A549 (cell line): ENCODE results near the gene SLC16A6. TPM values are rescaled to one million over a fixed set of nuclear protein-coding genes. Genes with fewer than 3 reads are reported as not detected.

Source experiments
- ATAC-seq, 2 experiments: fragments of 200-7000 bp in 1 of 2; fragments of >200 bp in 1 of 2; cut with Nextera tagmentation in 1 of 2; cut with Tn5 transposase in 1 of 2; 3 replicates each; pipeline versions ENCODE4 v1.8.0 to v1.9.1; 2018 to 2020; ENCODE audit warnings: mild to moderate bottlenecking in 1 of 2, moderate library complexity in 1 of 2
- CTCF ChIA-PET: fragments of 300-600 bp; sonication (Branson Sonifier 250); formaldehyde crosslinking; extraction: SDS; loops from one replicate; lab custom pipeline; 2021; ENCODE audit warnings: antibody characterized with exemption, inconsistent platforms; lab: Yijun Ruan, JAX
- POLR2A ChIA-PET: fragments of 350-600 bp; formaldehyde crosslinking; extraction: SDS; loops from one replicate; lab custom pipeline; 2021; ENCODE audit warnings: antibody characterized with exemption, inconsistent platforms; lab: Yijun Ruan, JAX
- DNase-seq, 2 experiments: peaks; one replicate each; pipeline versions ENCODE4 v3.0.0 to v3.0.0-alpha.2; 2011 to 2016; ENCODE audit warnings: low read depth in 1 of 2, low spot score in 1 of 2
- FAIRE-seq: peaks from 2 replicates; lab custom pipeline; 2011; peaks lifted over from hg19 to GRCh38; lab: Jason Lieb, UNC
- H3K27ac ChIP-seq, 2 experiments: fragments of >200 bp; sonication (Bioruptor Twin); formaldehyde crosslinking; 3 replicates each; pipeline ENCODE4 v1.5.1; 2016 to 2017
- H3K4me1 ChIP-seq: fragments of >200 bp; sonication (Bioruptor Twin); formaldehyde crosslinking; 3 replicates; pipeline ENCODE4 v1.6.1; 2016
- H3K4me2 ChIP-seq: fragments of >200 bp; sonication (Bioruptor Twin); formaldehyde crosslinking; 3 replicates; pipeline ENCODE4 v1.6.1; 2016
- H3K4me3 ChIP-seq: fragments of >200 bp; sonication (Bioruptor Twin); formaldehyde crosslinking; 3 replicates; pipeline ENCODE4 v1.5.1; 2016
- H3K9me3 ChIP-seq: fragments of >200 bp; sonication (Bioruptor Twin); formaldehyde crosslinking; 3 replicates; pipeline ENCODE4 v1.6.1; 2016
- CBX2 ChIP-seq: fragments of 200-600 bp; sonication (generic); IDR thresholded peaks from 2 replicates; pipeline ENCODE4 v1.6.1; 2016; ENCODE audit warnings: low read depth, mild to moderate bottlenecking, borderline replicate concordance
- CBX8 ChIP-seq: fragments of 200-600 bp; sonication (generic); IDR thresholded peaks from 2 replicates; pipeline ENCODE4 v1.6.1; 2016
- CEBPB ChIP-seq, 2 experiments: fragments of >200 bp in 1 of 2; sonication (Bioruptor Twin) in 1 of 2; formaldehyde crosslinking in 1 of 2; IDR thresholded peaks; 2 replicates each; pipeline ENCODE4 v1.6.1; 2012 to 2016
- EHF ChIP-seq: fragments of 250-450 bp; sonication (Bioruptor Pico); IDR thresholded peaks from 2 replicates; pipeline ENCODE4 v1.5.0; 2020; ENCODE audit warnings: mild to moderate bottlenecking
- EP300 ChIP-seq, 2 experiments: fragments of >200 bp; sonication (Bioruptor Twin); formaldehyde crosslinking; IDR thresholded peaks; 2 replicates in 1 of 2; 3 replicates in 1 of 2; pipeline ENCODE4 v1.6.1; 2016 to 2017
- ESRRA ChIP-seq: fragments of 150-350 bp; IDR thresholded peaks from 2 replicates; pipeline ENCODE4 v1.6.1; 2014; ENCODE audit warnings: mild to moderate bottlenecking, low read length, borderline replicate concordance
- FOXS1 ChIP-seq: fragments of 250-450 bp; sonication (Bioruptor Pico); IDR thresholded peaks from 2 replicates; pipeline ENCODE4 v1.5.0; 2020; ENCODE audit warnings: mild to moderate bottlenecking, moderate library complexity
- GATA3 ChIP-seq: IDR thresholded peaks from 2 replicates; pipeline ENCODE4 v1.6.1; 2012; ENCODE audit warnings: borderline replicate concordance
- HDAC2 ChIP-seq: fragments of 200-600 bp; sonication (generic); IDR thresholded peaks from 2 replicates; pipeline ENCODE4 v1.6.1; 2016
- HEYL ChIP-seq: fragments of 250-450 bp; sonication (Bioruptor Pico); IDR thresholded peaks from 2 replicates; pipeline ENCODE4 v1.8.0; 2021; ENCODE audit warnings: mild to moderate bottlenecking, moderate library complexity
- HOXB13 ChIP-seq: fragments of 250-450 bp; sonication (Bioruptor Pico); IDR thresholded peaks from 2 replicates; pipeline ENCODE4 v1.5.0; 2020; ENCODE audit warnings: low read depth, mild to moderate bottlenecking, moderate library complexity
- JUNB ChIP-seq: fragments of >200 bp; sonication (Bioruptor Twin); formaldehyde crosslinking; IDR thresholded peaks from 2 replicates; pipeline ENCODE4 v1.6.1; 2016
- KDM1A ChIP-seq: fragments of 200-600 bp; sonication (generic); IDR thresholded peaks from 2 replicates; pipeline ENCODE4 v1.6.1; 2016; ENCODE audit warnings: low read depth, mild to moderate bottlenecking
- MAZ ChIP-seq: fragments of 150-350 bp; IDR thresholded peaks from 2 replicates; pipeline ENCODE4 v1.6.1; 2014; ENCODE audit warnings: antibody characterized with exemption, low read depth, low read length, borderline replicate concordance
- NPAS2 ChIP-seq: fragments of 250-450 bp; sonication (Bioruptor Pico); IDR thresholded peaks from 2 replicates; pipeline ENCODE4 v1.8.0; 2022; ENCODE audit warnings: mild to moderate bottlenecking, moderate library complexity, borderline replicate concordance
- NR3C1 ChIP-seq: fragments of >200 bp; sonication (Bioruptor Twin); formaldehyde crosslinking; IDR thresholded peaks from 3 replicates; pipeline ENCODE4 v1.6.1; 2017
- RAD21 ChIP-seq, 2 experiments: fragments of >200 bp in 1 of 2; sonication (Bioruptor Twin) in 1 of 2; formaldehyde crosslinking in 1 of 2; IDR thresholded peaks in 1 of 2; conservative IDR thresholded peaks in 1 of 2; 2 replicates in 1 of 2; 3 replicates in 1 of 2; pipeline ENCODE4 v1.6.1; 2012 to 2018; ENCODE audit warnings: inconsistent platforms in 1 of 2
- RARB ChIP-seq: fragments of 250-450 bp; sonication (Bioruptor Pico); IDR thresholded peaks from 2 replicates; pipeline ENCODE4 v1.8.0; 2021; ENCODE audit warnings: mild to moderate bottlenecking, moderate library complexity
- RFX5 ChIP-seq: fragments of 450-650 bp; IDR thresholded peaks from 2 replicates; pipeline ENCODE4 v1.7.1; 2014; ENCODE audit warnings: antibody characterized with exemption, mild to moderate bottlenecking, moderate library complexity
- SREBF2 ChIP-seq: fragments of 450-650 bp; IDR thresholded peaks from 2 replicates; pipeline ENCODE4 v1.6.1; 2014; ENCODE audit warnings: mild to moderate bottlenecking, moderate library complexity
- TFCP2L1 ChIP-seq: fragments of 250-450 bp; sonication (Bioruptor Pico); IDR thresholded peaks from 2 replicates; pipeline ENCODE4 v1.5.0; 2021; ENCODE audit warnings: mild to moderate bottlenecking
- TP53 ChIP-seq: fragments of 250-450 bp; sonication (Bioruptor Pico); IDR thresholded peaks from 2 replicates; pipeline ENCODE4 v1.5.0; 2021; ENCODE audit warnings: mild to moderate bottlenecking, moderate library complexity
- ZNF302 ChIP-seq: fragments of 250-450 bp; sonication (Bioruptor Pico); IDR thresholded peaks from 2 replicates; pipeline ENCODE4 v1.9.0; 2021; ENCODE audit warnings: inconsistent platforms, mild to moderate bottlenecking, moderate library complexity
- WGBS: methylation state at CpG from one replicate; pipeline ENCODE4 v1.1.6; 2017; ENCODE audit errors: missing lambda C conversion rate; 5-methylcytosine and 5-hydroxymethylcytosine counted together
- polyA plus RNA-seq, 4 experiments: library from polyadenylated mRNA; depleted of rRNA in 3 of 4; stranded (reverse); fragments of >200 nt; fragmentation: RNase III in 1 of 4; extraction: RNeasy Plus Mini Kit Qiagen cat#74134 plus additional on column Dnase treatment in 1 of 4; gene quantifications; 2 replicates in 3 of 4; 3 replicates in 1 of 4; pipeline ENCODE4 v1.2.3, GENCODE V29; 2011 to 2017
- TF ChIP-seq, protein P1 (sequence below): fragments of >200 bp; sonication (Bioruptor Twin); formaldehyde crosslinking; IDR thresholded peaks from 2 replicates; pipeline ENCODE4 v1.6.1; 2016
- TF ChIP-seq, protein P2 (sequence below): fragments of 450-650 bp; IDR thresholded peaks from 2 replicates; pipeline ENCODE4 v1.6.1; 2014; ENCODE audit warnings: antibody characterized with exemption
- TF ChIP-seq, protein P3 (sequence below): fragments of >200 bp; sonication (Bioruptor Twin); formaldehyde crosslinking; IDR thresholded peaks from 3 replicates; pipeline ENCODE4 v1.6.1; 2016
- TF ChIP-seq, protein P4 (sequence below): IDR thresholded peaks from 2 replicates; pipeline ENCODE4 v1.6.1; 2012
- TF ChIP-seq, protein P5 (sequence below): fragments of 150-350 bp; IDR thresholded peaks from 2 replicates; pipeline ENCODE4 v1.6.1; 2014; ENCODE audit warnings: low read depth, mild to moderate bottlenecking, low read length
- TF ChIP-seq, protein P6 (sequence below): IDR thresholded peaks from 2 replicates; pipeline ENCODE4 v1.6.1; 2012

Gene SLC16A6
- polyA plus RNA-seq, 2 of the 4 experiments (the other 2 are of a cell fraction): 0.17 to 0.52 TPM

DNA sequence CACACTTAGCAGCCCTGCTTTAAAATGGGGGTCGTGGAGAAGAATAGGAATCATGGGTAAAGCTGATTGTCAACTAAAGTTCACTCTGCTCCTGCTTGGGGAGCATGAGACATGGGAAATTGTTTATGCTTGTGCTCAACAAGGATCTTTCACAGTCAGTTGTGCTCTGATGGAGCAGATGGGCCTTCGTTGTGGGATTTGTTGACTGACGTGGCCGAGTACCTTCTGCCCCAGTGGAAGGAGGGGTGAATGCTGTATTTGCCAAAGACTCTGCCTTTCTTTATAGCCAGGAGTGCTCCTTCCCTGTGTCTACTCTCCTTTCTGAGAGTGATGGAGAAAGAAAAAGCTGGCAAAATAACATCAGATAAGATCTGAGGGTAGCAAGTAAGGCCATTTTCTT lies 11.7 kb upstream of the SLC16A6 start:
- Histone ChIP-seq H3K4me2 (no peak overlapping the region), H3K27ac (no peak overlapping the region), H3K4me1 (peaks cover 7% of the 10 kb centered on the region; the same call in 1 of the 3 replicates), H3K9me3 (no peaks in the 10 kb centered on the region), H3K4me3 (no peak overlapping the region)
- DNase-seq (no peak), FAIRE-seq (no peak), ATAC-seq (no peak)
- ChIA-PET CTCF (interaction anchor here (0.6 to 2.0 kb wide), 3 partner anchors 23 to 132 kb away, joined by 3 to 7 read pairs (median 5); no protein-coding TSS in a partner anchor), POLR2A (no interaction called here)
- WGBS: 65% methylated on average over 4 of the region's 4 CpGs
- TF ChIP-seq, protein P1, sequence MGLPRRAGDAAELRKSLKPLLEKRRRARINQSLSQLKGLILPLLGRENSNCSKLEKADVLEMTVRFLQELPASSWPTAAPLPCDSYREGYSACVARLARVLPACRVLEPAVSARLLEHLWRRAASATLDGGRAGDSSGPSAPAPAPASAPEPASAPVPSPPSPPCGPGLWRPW: no peak
- no peak for TF ChIP-seq ZNF302 (CRISPR knock-in tag)
- TF ChIP-seq HDAC2: no peak
- TF ChIP-seq ESRRA: no peak
- TF ChIP-seq MAZ: no peak
- TF ChIP-seq, protein P2, sequence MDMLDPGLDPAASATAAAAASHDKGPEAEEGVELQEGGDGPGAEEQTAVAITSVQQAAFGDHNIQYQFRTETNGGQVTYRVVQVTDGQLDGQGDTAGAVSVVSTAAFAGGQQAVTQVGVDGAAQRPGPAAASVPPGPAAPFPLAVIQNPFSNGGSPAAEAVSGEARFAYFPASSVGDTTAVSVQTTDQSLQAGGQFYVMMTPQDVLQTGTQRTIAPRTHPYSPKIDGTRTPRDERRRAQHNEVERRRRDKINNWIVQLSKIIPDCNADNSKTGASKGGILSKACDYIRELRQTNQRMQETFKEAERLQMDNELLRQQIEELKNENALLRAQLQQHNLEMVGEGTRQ: no peak
- no peak for TF ChIP-seq GATA3
- TF ChIP-seq, protein P3, sequence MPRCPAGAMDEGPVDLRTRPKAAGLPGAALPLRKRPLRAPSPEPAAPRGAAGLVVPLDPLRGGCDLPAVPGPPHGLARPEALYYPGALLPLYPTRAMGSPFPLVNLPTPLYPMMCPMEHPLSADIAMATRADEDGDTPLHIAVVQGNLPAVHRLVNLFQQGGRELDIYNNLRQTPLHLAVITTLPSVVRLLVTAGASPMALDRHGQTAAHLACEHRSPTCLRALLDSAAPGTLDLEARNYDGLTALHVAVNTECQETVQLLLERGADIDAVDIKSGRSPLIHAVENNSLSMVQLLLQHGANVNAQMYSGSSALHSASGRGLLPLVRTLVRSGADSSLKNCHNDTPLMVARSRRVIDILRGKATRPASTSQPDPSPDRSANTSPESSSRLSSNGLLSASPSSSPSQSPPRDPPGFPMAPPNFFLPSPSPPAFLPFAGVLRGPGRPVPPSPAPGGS: no peak
- TF ChIP-seq RFX5: no peak
- TF ChIP-seq JUNB: no peak
- TF ChIP-seq TP53 (CRISPR knock-in tag): no peak
- no peak for TF ChIP-seq SREBF2
- no peak for TF ChIP-seq CBX8
- TF ChIP-seq EP300 (IDR thresholded peaks at IDR 0.05): no peak

DNA sequence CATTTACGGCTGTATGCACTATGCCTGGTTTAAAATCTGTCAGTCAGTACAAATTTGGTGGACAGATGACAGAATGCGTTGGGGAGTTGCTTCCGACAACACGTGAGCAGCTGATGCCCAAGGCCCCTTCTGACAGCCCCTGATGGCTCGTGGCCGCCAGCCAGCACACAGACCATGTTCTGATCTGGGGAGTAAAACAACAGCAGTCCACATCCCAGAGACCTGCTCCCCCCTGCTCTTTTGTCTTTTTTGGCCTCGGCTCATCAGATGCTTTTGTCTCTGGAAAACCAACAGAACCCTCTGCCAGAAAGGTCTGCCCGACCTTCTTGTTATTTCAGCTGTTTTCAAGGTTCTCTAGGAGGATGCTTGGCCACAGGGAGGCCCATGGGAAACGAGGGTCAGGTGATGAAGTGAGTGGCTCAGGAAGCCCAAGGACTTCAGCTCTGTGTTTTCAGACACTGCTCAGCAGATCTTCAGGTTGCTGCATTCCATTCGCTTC lies 11.2 kb upstream of the SLC16A6 start:
- CTCF ChIA-PET: interaction anchor here (0.6 to 2.0 kb wide), 2 partner anchors 97 to 131 kb away, joined by 5 to 7 read pairs; no protein-coding TSS in a partner anchor
- POLR2A ChIA-PET: no interaction called here
- TF ChIP-seq ESRRA (no peak), NPAS2 (no peak), EHF (CRISPR knock-in tag) (no peak), KDM1A (no peak), HOXB13 (CRISPR knock-in tag) (no peak), TFCP2L1 (CRISPR knock-in tag) (no peak), CEBPB (IDR thresholded peaks at IDR 0.05) (no peak), HEYL (CRISPR knock-in tag) (no peak), TP53 (CRISPR knock-in tag) (no peak), NR3C1 (no peak), RARB (CRISPR knock-in tag) (no peak), RFX5 (no peak), EP300 (IDR thresholded peaks at IDR 0.05) (no peak), CBX2 (no peak), FOXS1 (CRISPR knock-in tag) (no peak), RAD21 (conservative IDR thresholded peaks at IDR 0.05 in 1 of 2, IDR thresholded peaks at IDR 0.05 in 1 of 2) (no peak)
- TF ChIP-seq, protein P4, sequence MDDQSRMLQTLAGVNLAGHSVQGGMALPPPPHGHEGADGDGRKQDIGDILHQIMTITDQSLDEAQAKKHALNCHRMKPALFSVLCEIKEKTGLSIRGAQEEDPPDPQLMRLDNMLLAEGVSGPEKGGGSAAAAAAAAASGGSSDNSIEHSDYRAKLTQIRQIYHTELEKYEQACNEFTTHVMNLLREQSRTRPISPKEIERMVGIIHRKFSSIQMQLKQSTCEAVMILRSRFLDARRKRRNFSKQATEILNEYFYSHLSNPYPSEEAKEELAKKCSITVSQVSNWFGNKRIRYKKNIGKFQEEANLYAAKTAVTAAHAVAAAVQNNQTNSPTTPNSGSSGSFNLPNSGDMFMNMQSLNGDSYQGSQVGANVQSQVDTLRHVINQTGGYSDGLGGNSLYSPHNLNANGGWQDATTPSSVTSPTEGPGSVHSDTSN: no peak
- TF ChIP-seq, protein P5, sequence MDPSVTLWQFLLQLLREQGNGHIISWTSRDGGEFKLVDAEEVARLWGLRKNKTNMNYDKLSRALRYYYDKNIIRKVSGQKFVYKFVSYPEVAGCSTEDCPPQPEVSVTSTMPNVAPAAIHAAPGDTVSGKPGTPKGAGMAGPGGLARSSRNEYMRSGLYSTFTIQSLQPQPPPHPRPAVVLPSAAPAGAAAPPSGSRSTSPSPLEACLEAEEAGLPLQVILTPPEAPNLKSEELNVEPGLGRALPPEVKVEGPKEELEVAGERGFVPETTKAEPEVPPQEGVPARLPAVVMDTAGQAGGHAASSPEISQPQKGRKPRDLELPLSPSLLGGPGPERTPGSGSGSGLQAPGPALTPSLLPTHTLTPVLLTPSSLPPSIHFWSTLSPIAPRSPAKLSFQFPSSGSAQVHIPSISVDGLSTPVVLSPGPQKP: no peak
- TF ChIP-seq, protein P6, sequence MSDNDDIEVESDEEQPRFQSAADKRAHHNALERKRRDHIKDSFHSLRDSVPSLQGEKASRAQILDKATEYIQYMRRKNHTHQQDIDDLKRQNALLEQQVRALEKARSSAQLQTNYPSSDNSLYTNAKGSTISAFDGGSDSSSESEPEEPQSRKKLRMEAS: no peak
- TF ChIP-seq, all 56 proteins: peak for 0
- Histone ChIP-seq H3K4me3 (no peak overlapping the region), H3K9me3 (no peaks in the 10 kb centered on the region), H3K4me1 (peaks cover 7% of the 10 kb centered on the region; the same call in 1 of the 3 replicates), H3K27ac (no peak overlapping the region), H3K4me2 (no peak overlapping the region)
- no peak for FAIRE-seq
- ATAC-seq: peak in 1 of 2 experiments; percentile 19; a peak in 1 of 6 replicates
- WGBS: 66% methylated on average over 10 of the region's 10 CpGs
- DNase-seq: no peak
